WTC11 (cell line): Measurements from ENCODE around the gene ATP13A1.
A peak's percentile ranks its signal among the peaks of the same experiment; 100 is the strongest.

Experiments used
- CTCF ChIP-seq: fragments of 200-600 bp; IDR thresholded peaks from 2 replicates; pipeline ENCODE4 v1.8.0; 2022; ENCODE audit warnings: antibody characterized with exemption
- FOXJ3 ChIP-seq: sonication (generic); formaldehyde crosslinking; IDR thresholded peaks from 2 replicates; pipeline ENCODE4 v1.9.0; 2021; ENCODE audit warnings: missing genetic modification reagents, mild to moderate bottlenecking, borderline replicate concordance
- GABPB1 ChIP-seq: sonication (generic); formaldehyde crosslinking; IDR thresholded peaks from 2 replicates; pipeline ENCODE4 v1.8.1; 2023; ENCODE audit warnings: mild to moderate bottlenecking, missing genetic modification reagents
- MAX ChIP-seq: sonication (generic); formaldehyde crosslinking; IDR thresholded peaks from 2 replicates; pipeline ENCODE4 v1.8.0; 2022; ENCODE audit warnings: mild to moderate bottlenecking, missing genetic modification reagents
- NFYB ChIP-seq: sonication (generic); formaldehyde crosslinking; conservative IDR thresholded peaks from 2 replicates; pipeline ENCODE4 v1.8.0; 2022; ENCODE audit warnings: low read depth, missing genetic modification reagents
- TEAD1 ChIP-seq: sonication (generic); formaldehyde crosslinking; IDR thresholded peaks from 2 replicates; pipeline ENCODE4 v1.8.0; 2022; ENCODE audit warnings: mild to moderate bottlenecking, missing genetic modification reagents
- ZNF121 ChIP-seq: sonication (generic); formaldehyde crosslinking; IDR thresholded peaks from 2 replicates; pipeline ENCODE4 v1.8.0; 2023; ENCODE audit warnings: missing genetic modification reagents

- TF ChIP-seq CTCF (peak; percentile 92), TEAD1 (no peak; the same call in 1 of the 2 replicates), MAX (0 out of 2 replicates have a peak, but pooled peaks have one; percentile 8), FOXJ3 (CRISPR knock-in tag) (no peak), NFYB (CRISPR knock-in tag) (no peak), ZNF121 (CRISPR knock-in tag) (no peak), GABPB1 (CRISPR knock-in tag) (no peak)
Observed at GRCh38 chr19:19643158-19644053, 20.1 kb downstream of the ATP13A1 start, which contains the start of gene GMIP.
